Measurements from ENCODE around the gene SLC7A7. TPM values are rescaled to one million over a fixed set of nuclear protein-coding genes. Genes with fewer than 3 reads are reported as not detected.

SLC7A7 gene
- total RNA-seq, 4 donors from 2014 or later, result 0.68 to 5.3 (median 2.2) TPM

DNA sequence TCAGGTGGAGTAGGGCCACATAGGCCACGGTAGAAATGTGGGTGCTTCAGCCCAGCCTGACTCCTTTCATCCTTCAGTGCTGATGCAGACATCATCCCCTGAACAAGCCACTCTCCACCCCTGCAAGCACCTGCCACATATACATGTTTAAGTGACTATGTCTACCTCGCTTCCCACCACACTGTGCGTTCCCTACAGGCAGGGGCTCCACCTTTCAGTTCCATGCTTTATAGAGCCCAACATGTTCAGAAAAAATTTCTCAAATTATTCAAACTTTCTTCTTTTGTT, 11.6 kb downstream of the SLC7A7 start:
- in situ Hi-C loops (cut with MboI; ENCODE audit: low sequenced_read_pairs in 4 of 4), result no loop called here
- intact Hi-C loops (cut with DNase I; ENCODE audit: low total_unique reads), result no loop called here

DNA sequence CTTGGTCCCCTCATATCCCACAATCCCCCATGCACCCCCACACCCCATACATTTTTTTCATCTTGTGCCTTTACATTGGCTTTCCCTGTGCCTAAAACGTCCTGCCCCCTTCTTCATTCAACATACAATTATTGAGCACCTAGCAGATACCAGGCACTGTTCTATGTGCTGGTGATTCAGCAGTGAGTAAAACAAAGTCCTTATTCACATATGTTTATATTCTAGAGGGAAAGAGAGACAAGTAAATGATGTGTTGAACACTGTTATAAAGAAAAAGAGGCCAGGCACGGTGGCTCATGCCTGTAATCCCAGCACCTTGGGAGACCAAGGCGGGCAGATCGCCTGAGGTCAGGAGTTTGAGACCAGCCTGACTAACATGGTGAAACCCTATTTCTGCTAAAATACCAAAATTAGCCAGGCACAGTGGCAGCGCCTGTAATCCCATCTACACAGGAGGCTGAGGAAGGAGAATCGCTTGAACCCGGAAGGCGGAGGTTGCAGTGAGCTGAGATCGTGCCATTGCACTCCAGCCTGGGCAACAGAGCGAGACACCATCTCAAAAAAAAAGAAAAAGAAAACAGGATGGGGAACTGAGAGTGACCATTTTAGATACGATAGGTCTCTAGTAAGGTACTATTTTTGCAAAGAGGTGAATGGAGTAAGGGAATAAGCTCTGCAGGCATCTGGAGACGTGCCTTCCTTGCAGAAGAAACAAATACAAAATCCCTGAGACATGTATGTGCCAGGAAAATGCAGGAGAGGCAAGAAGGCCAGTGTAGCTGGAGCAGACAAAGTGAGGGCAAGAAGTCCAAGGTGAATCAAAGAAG, 12.2 kb downstream of the SLC7A7 start:
- intact Hi-C loops (cut with DNase I; ENCODE audit: low total_unique reads), result no loop called here
- no peaks in the 10 kb centered on the region for H3K9me3 ChIP-seq
- no peak for DNase-seq

More for the DNA sequence above, 11.6 kb downstream of the SLC7A7 start:
- no peaks in the 10 kb centered on the region for H3K27me3 ChIP-seq
- no peak for ATAC-seq
- no peaks in the 10 kb centered on the region for H3K4me1 ChIP-seq
- no peaks in the 10 kb centered on the region for H3K36me3 ChIP-seq
- H3K9me3 ChIP-seq, result no peaks in the 10 kb centered on the region
- no peak for TF ChIP-seq POLR2A (IDR thresholded peaks at IDR 0.05)
- TF ChIP-seq, protein P1, sequence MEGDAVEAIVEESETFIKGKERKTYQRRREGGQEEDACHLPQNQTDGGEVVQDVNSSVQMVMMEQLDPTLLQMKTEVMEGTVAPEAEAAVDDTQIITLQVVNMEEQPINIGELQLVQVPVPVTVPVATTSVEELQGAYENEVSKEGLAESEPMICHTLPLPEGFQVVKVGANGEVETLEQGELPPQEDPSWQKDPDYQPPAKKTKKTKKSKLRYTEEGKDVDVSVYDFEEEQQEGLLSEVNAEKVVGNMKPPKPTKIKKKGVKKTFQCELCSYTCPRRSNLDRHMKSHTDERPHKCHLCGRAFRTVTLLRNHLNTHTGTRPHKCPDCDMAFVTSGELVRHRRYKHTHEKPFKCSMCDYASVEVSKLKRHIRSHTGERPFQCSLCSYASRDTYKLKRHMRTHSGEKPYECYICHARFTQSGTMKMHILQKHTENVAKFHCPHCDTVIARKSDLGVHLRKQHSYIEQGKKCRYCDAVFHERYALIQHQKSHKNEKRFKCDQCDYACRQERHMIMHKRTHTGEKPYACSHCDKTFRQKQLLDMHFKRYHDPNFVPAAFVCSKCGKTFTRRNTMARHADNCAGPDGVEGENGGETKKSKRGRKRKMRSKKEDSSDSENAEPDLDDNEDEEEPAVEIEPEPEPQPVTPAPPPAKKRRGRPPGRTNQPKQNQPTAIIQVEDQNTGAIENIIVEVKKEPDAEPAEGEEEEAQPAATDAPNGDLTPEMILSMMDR (IDR thresholded peaks at IDR 0.05 in 4 of 5, conservative IDR thresholded peaks at IDR 0.05 in 1 of 5), result no peak
- DNase-seq, result no peak
- H3K27ac ChIP-seq, result no peak overlapping the region
- H3K4me3 ChIP-seq, result no peak overlapping the region

DNA sequence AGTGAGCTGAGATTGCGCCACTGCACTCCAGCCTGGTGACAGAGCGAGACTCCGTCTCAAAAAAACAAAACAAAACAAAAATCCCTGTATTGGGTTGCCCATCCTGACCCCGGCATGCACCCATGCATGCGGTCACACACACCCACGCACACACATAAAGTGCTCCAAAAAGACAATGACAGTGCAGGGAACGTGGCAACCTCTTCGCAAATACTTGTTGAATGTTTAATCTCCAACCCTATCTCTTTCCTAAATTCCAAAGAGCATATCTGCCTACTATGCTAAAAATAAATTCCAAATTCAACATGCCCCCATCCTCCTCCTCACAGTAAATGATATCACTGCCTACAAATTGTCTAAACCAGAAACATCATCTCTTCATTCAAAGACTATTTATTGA, 13.5 kb downstream of the SLC7A7 start:
- intact Hi-C loops (cut with DNase I; ENCODE audit: low total_unique reads), result no loop called here
- ATAC-seq (no peak), DNase-seq (no peak)
- H3K9me3 ChIP-seq, result no peaks in the 10 kb centered on the region
- H3K4me1 ChIP-seq, result no peaks in the 10 kb centered on the region
- in situ Hi-C loops (cut with MboI; ENCODE audit: low sequenced_read_pairs in 4 of 4), result no loop called here
- no peak overlapping the region for H3K4me3 ChIP-seq
- H3K27ac ChIP-seq, result no peak overlapping the region
- no peaks in the 10 kb centered on the region for H3K36me3 ChIP-seq
- TF ChIP-seq, protein P1 (IDR thresholded peaks at IDR 0.05 in 4 of 5, conservative IDR thresholded peaks at IDR 0.05 in 1 of 5), result no peak
- TF ChIP-seq POLR2A (IDR thresholded peaks at IDR 0.05), result no peak
- H3K27me3 ChIP-seq, result no peaks in the 10 kb centered on the region

More for the DNA sequence above, 12.2 kb downstream of the SLC7A7 start:
- Histone ChIP-seq H3K36me3 (no peaks in the 10 kb centered on the region), H3K4me1 (no peaks in the 10 kb centered on the region), H3K27ac (no peak overlapping the region), H3K27me3 (no peaks in the 10 kb centered on the region), H3K4me3 (no peak overlapping the region)
- in situ Hi-C loops (cut with MboI; ENCODE audit: low sequenced_read_pairs in 4 of 4), result no loop called here
- no peak for ATAC-seq
- no peak for TF ChIP-seq POLR2A (IDR thresholded peaks at IDR 0.05)
- TF ChIP-seq, protein P1 (IDR thresholded peaks at IDR 0.05 in 4 of 5, conservative IDR thresholded peaks at IDR 0.05 in 1 of 5), result no peak

DNA sequence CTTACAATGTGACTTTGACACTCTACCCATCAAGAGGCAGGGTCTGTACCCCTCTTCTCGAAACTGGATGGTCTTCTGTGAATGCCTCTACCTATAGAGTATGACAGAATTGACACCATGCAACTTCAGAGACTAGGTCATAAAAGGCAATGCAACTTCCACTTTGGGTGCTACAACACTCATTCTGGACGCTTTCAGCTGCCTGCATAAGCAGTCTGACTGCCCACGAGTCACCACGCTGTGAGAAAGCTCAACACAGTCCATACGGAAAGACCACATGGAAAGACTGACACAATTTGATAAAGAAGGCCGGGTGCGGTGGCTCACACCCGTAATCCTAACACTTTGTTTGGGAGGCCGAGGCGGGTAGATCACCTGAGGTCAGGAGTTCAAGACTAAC, 14.9 kb downstream of the SLC7A7 start:
- no peak overlapping the region for H3K27ac ChIP-seq
- no peaks in the 10 kb centered on the region for H3K4me1 ChIP-seq
- H3K9me3 ChIP-seq, result no peaks in the 10 kb centered on the region
- no peaks in the 10 kb centered on the region for H3K36me3 ChIP-seq
- DNase-seq (no peak), ATAC-seq (no peak)
- TF ChIP-seq POLR2A (IDR thresholded peaks at IDR 0.05), result no peak
- TF ChIP-seq, protein P1 (IDR thresholded peaks at IDR 0.05 in 4 of 5, conservative IDR thresholded peaks at IDR 0.05 in 1 of 5), result no peak
- H3K27me3 ChIP-seq, result no peaks in the 10 kb centered on the region
- H3K4me3 ChIP-seq, result no peak overlapping the region
- in situ Hi-C loops (cut with MboI; ENCODE audit: low sequenced_read_pairs in 4 of 4), result no loop called here
- intact Hi-C loops (cut with DNase I; ENCODE audit: low total_unique reads), result no loop called here

DNA sequence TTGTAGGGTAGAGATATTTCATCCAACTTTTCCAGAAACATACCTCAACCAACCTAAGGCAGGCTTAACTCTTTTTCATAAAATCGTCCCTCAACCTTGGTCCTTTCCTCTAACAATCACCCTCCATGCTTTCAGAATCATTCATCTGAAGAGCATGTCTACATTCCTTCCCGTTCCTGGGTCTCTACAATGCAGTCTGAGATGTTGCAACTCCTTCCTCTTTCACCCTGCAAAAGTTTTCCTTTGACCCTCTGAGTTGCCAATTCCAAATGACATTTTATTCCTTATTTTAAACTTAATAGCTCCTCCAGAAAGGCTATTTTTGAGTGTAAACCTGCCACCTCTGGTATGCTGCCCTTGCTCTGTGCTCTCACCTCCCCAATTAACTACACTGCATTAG, 16.7 kb downstream of the SLC7A7 start:
- Histone ChIP-seq H3K27me3 (no peaks in the 10 kb centered on the region), H3K36me3 (no peaks in the 10 kb centered on the region), H3K27ac (no peak overlapping the region), H3K4me3 (no peak overlapping the region), H3K9me3 (no peaks in the 10 kb centered on the region), H3K4me1 (no peaks in the 10 kb centered on the region)
- intact Hi-C loops (cut with DNase I; ENCODE audit: low total_unique reads), result no loop called here
- no peak for DNase-seq
- TF ChIP-seq, protein P1 (IDR thresholded peaks at IDR 0.05 in 4 of 5, conservative IDR thresholded peaks at IDR 0.05 in 1 of 5), result no peak
- TF ChIP-seq POLR2A (IDR thresholded peaks at IDR 0.05), result no peak
- in situ Hi-C loops (cut with MboI; ENCODE audit: low sequenced_read_pairs in 4 of 4), result no loop called here
- ATAC-seq, result no peak

Measured in gastrocnemius medialis (tissue), 4 donors.